OCI-LY7 (cell line): Measurements from ENCODE around the gene MORF4L1. TPM values are rescaled to one million over a fixed set of nuclear protein-coding genes. Genes with fewer than 3 reads are reported as not detected.
"Not testable (repeated sequence)": the region's sequence is repeated elsewhere in the genome, so short reads cannot be mapped to it uniquely, and the experiment has no call there.

Experiments used
- BruUV-seq: library from RNA; stranded (reverse); fragments of 400-500 nt; replicated peaks from 2 replicates; lab custom pipeline; 2021; lab: Mats Ljungman, UMichigan
- CTCF ChIA-PET: fragments of 300-600 bp; sonication (Branson Sonifier 250); formaldehyde crosslinking; loops from one replicate; lab custom pipeline; 2022; ENCODE audit warnings: antibody characterized with exemption; ENCODE audit not compliant: unreplicated experiment; lab: Charles Lee
- POLR2A ChIA-PET: fragments of 300-600 bp; sonication (Branson Sonifier 250); formaldehyde crosslinking; loops from one replicate; lab custom pipeline; 2022; ENCODE audit warnings: antibody characterized with exemption; lab: Charles Lee
- DNase-seq: peaks from one replicate; pipeline ENCODE4 v3.0.0-alpha.2; 2015; ENCODE audit warnings: low spot score
- H2AFZ ChIP-seq: fragments of 200-600 bp; sonication (generic), shearing (Covaris generic); 2 replicates; pipeline ENCODE4 v1.6.1; 2014; ENCODE audit warnings: mild to moderate bottlenecking, antibody characterized with exemption, low read length, moderate library complexity
- H3K27ac ChIP-seq: fragments of 200-600 bp; sonication (generic); 2 replicates; pipeline ENCODE4 v1.5.1; 2014; ENCODE audit warnings: mixed run types, low read depth, mild to moderate bottlenecking, moderate library complexity, low read length, inconsistent platforms; ENCODE audit not compliant: poor library complexity, severe bottlenecking
- H3K36me3 ChIP-seq: fragments of 200-600 bp; sonication (generic); 2 replicates; pipeline ENCODE4 v1.6.1; 2014; ENCODE audit warnings: mild to moderate bottlenecking, antibody characterized with exemption, low read length, moderate library complexity, mixed read lengths; ENCODE audit not compliant: insufficient read depth
- H3K4me1 ChIP-seq: fragments of 200-600 bp; sonication (generic); 2 replicates; pipeline ENCODE4 v1.5.1; 2014; ENCODE audit warnings: mild to moderate bottlenecking, low read length; ENCODE audit not compliant: insufficient read depth, poor library complexity, severe bottlenecking
- H3K4me2 ChIP-seq: fragments of 200-600 bp; sonication (generic); 2 replicates; pipeline ENCODE4 v1.6.1; 2014; ENCODE audit warnings: mild to moderate bottlenecking, low read length
- H3K4me3 ChIP-seq: fragments of 200-600 bp; sonication (generic); 2 replicates; pipeline ENCODE4 v1.5.1; 2014; ENCODE audit warnings: mild to moderate bottlenecking, low read depth, low read length; ENCODE audit not compliant: poor library complexity, severe bottlenecking
- H3K79me2 ChIP-seq: fragments of 200-600 bp; sonication (generic); 2 replicates; pipeline ENCODE4 v1.6.1; 2016; ENCODE audit warnings: low read depth, mild to moderate bottlenecking, low read length, moderate library complexity, mixed read lengths; ENCODE audit not compliant: insufficient read depth
- H3K9me2 ChIP-seq: fragments of 200-600 bp; sonication (generic); 2 replicates; pipeline ENCODE4 v1.6.1; 2016; ENCODE audit warnings: mild to moderate bottlenecking, low read length, mixed read lengths; ENCODE audit not compliant: insufficient read depth
- H3K9me3 ChIP-seq: fragments of 200-600 bp; sonication (generic); 2 replicates; pipeline ENCODE4 v1.6.1; 2014; ENCODE audit warnings: mild to moderate bottlenecking, mixed run types, low read length, mixed read lengths
- H4K20me1 ChIP-seq: fragments of 200-600 bp; sonication (generic); 2 replicates; pipeline ENCODE4 v1.6.1; 2014; ENCODE audit warnings: mild to moderate bottlenecking, antibody characterized with exemption, low read length, moderate library complexity, mixed read lengths; ENCODE audit not compliant: insufficient read depth
- CTCF ChIP-seq: fragments of 200-600 bp; sonication (generic); conservative IDR thresholded peaks from 2 replicates; pipeline ENCODE4 v1.5.1; 2014; ENCODE audit warnings: mild to moderate bottlenecking, antibody characterized with exemption, low read length, moderate library complexity, mixed read lengths
- EZH2phosphoT487 ChIP-seq: fragments of 200-600 bp; sonication (generic); IDR thresholded peaks from 2 replicates; pipeline ENCODE4 v1.6.1; 2018; ENCODE audit warnings: low read depth, borderline replicate concordance, mild to moderate bottlenecking, mixed run types, antibody characterized with exemption, low read length, moderate library complexity, mixed read lengths
- intact Hi-C: fragments of 100-400 bp; cut with micrococcal nuclease; formaldehyde crosslinking; loops from one replicate; pipeline ENCODE4 v1.10.0; 2022; ENCODE audit not compliant: unreplicated experiment
- total RNA-seq, 2 experiments: library from RNA; depleted of rRNA in 1 of 2; stranded (reverse); fragments of >200 nt in 1 of 2; shearing (Covaris generic) in 1 of 2; gene quantifications; 2 replicates each; pipeline ENCODE4 v1.2.3, GENCODE V29; 2014 to 2022

The MORF4L1 gene
- total RNA-seq, 2 experiments from 2014 or later = 152 to 286 TPM

- intact Hi-C loops = no loop called here
- Histone ChIP-seq H3K36me3 (no peaks in the 10 kb centered on the region), H3K9me3 (peaks cover 7% of the 10 kb centered on the region; the same call in 1 of the 2 replicates), H2AFZ (peak overlapping the region; percentile 95), H3K79me2 (no peaks in the 10 kb centered on the region), H3K27ac (no peak overlapping the region), H3K4me3 (peak overlapping the region; percentile 65), H3K4me2 (peak overlapping the region; percentile 75), H3K4me1 (no peaks in the 10 kb centered on the region), H3K9me2 (no peaks in the 10 kb centered on the region), H4K20me1 (no peaks in the 10 kb centered on the region)
- POLR2A ChIA-PET = interaction anchor here (0.6 kb wide), 1 partner anchor 59 kb away, joined by 4 read pairs; no protein-coding TSS in a partner anchor
- peak; percentile 79 for DNase-seq
- no TSS peak for BruUV-seq
- TF ChIP-seq EZH2phosphoT487 (no peak), CTCF (peak; percentile 84)
- CTCF ChIA-PET = no interaction called here
These were observed 12.5 kb upstream of the MORF4L1 start for GRCh38 chr15:78859971-78860719.

GRCh38 chr15:78865585-78865984, 7.1 kb upstream of the MORF4L1 start:
- POLR2A ChIA-PET, H3K4me3 ChIP-seq, H3K36me3 ChIP-seq, H3K4me2 ChIP-seq, H4K20me1 ChIP-seq, H2AFZ ChIP-seq, BruUV-seq, H3K9me3 ChIP-seq, DNase-seq, H3K4me1 ChIP-seq, CTCF ChIA-PET, H3K27ac ChIP-seq, H3K79me2 ChIP-seq, intact Hi-C loops, H3K9me2 ChIP-seq: not testable (repeated sequence)

- H3K27ac ChIP-seq, POLR2A ChIA-PET: not testable (repeated sequence)
These were observed 6.7 kb upstream of the MORF4L1 start for GRCh38 chr15:78866031-78866430.

More at GRCh38 chr15:78866031-78866430, 6.7 kb upstream of the MORF4L1 start:
- H2AFZ ChIP-seq, H4K20me1 ChIP-seq, BruUV-seq, H3K9me2 ChIP-seq, intact Hi-C loops, CTCF ChIA-PET, DNase-seq, H3K36me3 ChIP-seq, H3K9me3 ChIP-seq, H3K4me1 ChIP-seq, H3K4me2 ChIP-seq, H3K4me3 ChIP-seq, H3K79me2 ChIP-seq: not testable (repeated sequence)
